Liver (tissue), 3 donors: ENCODE data around the gene LPCAT1.

ENCODE experiments used
- FOXA1 ChIP-seq: IDR thresholded peaks from 2 replicates; pipeline ENCODE4 v1.6.1; 2016; ENCODE audit warnings: antibody characterized with exemption
- HNF4G ChIP-seq: IDR thresholded peaks from 2 replicates; pipeline ENCODE4 v1.6.1; 2016; ENCODE audit warnings: antibody characterized with exemption
- JUND ChIP-seq, 2 donors: IDR thresholded peaks; 2 replicates each; pipeline ENCODE4 v1.6.1; 2016; ENCODE audit warnings: antibody characterized with exemption in 2 of 2
- MAX ChIP-seq: IDR thresholded peaks from 2 replicates; pipeline ENCODE4 v1.6.1; 2016; ENCODE audit warnings: antibody characterized with exemption
- NR2F2 ChIP-seq: IDR thresholded peaks from 2 replicates; pipeline ENCODE4 v1.6.1; 2016; ENCODE audit warnings: antibody characterized with exemption
- RAD21 ChIP-seq, 2 donors: IDR thresholded peaks; 2 replicates each; pipeline ENCODE4 v1.6.1; 2016; ENCODE audit warnings: antibody characterized with exemption in 2 of 2, mild to moderate bottlenecking in 2 of 2
- RXRA ChIP-seq, 2 donors: IDR thresholded peaks; 2 replicates each; pipeline ENCODE4 v1.6.1; 2017 to 2018; ENCODE audit warnings: antibody characterized with exemption in 2 of 2, mild to moderate bottlenecking in 1 of 2
- TAF1 ChIP-seq: conservative IDR thresholded peaks from 2 replicates; pipeline ENCODE4 v1.6.1; 2016; ENCODE audit warnings: antibody characterized with exemption, mild to moderate bottlenecking
- YY1 ChIP-seq: IDR thresholded peaks from 2 replicates; pipeline ENCODE4 v1.6.1; 2016; ENCODE audit warnings: antibody characterized with exemption, mild to moderate bottlenecking
- TF ChIP-seq, protein P1 (sequence below): fragments of 150-350 bp; IDR thresholded peaks from 2 replicates; pipeline ENCODE4 v1.5.1; 2017; ENCODE audit warnings: improper control_type of control experiment, low read depth, low read length; ENCODE audit not compliant: missing input control
- TF ChIP-seq, protein P2 (sequence below): IDR thresholded peaks from 2 replicates; pipeline ENCODE4 v1.6.1; 2016; ENCODE audit warnings: antibody characterized with exemption
- TF ChIP-seq, protein P3 (sequence below): IDR thresholded peaks from 2 replicates; pipeline ENCODE4 v1.6.1; 2016; ENCODE audit warnings: antibody characterized with exemption, mild to moderate bottlenecking
- TF ChIP-seq, protein P4 (sequence below): IDR thresholded peaks from 2 replicates; pipeline ENCODE4 v1.6.1; 2016; ENCODE audit warnings: antibody characterized with exemption
- donor health status: healthy.
- donor health status: healthy.

- TF ChIP-seq, protein P1, sequence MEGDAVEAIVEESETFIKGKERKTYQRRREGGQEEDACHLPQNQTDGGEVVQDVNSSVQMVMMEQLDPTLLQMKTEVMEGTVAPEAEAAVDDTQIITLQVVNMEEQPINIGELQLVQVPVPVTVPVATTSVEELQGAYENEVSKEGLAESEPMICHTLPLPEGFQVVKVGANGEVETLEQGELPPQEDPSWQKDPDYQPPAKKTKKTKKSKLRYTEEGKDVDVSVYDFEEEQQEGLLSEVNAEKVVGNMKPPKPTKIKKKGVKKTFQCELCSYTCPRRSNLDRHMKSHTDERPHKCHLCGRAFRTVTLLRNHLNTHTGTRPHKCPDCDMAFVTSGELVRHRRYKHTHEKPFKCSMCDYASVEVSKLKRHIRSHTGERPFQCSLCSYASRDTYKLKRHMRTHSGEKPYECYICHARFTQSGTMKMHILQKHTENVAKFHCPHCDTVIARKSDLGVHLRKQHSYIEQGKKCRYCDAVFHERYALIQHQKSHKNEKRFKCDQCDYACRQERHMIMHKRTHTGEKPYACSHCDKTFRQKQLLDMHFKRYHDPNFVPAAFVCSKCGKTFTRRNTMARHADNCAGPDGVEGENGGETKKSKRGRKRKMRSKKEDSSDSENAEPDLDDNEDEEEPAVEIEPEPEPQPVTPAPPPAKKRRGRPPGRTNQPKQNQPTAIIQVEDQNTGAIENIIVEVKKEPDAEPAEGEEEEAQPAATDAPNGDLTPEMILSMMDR: no peak
- TF ChIP-seq, protein P2, sequence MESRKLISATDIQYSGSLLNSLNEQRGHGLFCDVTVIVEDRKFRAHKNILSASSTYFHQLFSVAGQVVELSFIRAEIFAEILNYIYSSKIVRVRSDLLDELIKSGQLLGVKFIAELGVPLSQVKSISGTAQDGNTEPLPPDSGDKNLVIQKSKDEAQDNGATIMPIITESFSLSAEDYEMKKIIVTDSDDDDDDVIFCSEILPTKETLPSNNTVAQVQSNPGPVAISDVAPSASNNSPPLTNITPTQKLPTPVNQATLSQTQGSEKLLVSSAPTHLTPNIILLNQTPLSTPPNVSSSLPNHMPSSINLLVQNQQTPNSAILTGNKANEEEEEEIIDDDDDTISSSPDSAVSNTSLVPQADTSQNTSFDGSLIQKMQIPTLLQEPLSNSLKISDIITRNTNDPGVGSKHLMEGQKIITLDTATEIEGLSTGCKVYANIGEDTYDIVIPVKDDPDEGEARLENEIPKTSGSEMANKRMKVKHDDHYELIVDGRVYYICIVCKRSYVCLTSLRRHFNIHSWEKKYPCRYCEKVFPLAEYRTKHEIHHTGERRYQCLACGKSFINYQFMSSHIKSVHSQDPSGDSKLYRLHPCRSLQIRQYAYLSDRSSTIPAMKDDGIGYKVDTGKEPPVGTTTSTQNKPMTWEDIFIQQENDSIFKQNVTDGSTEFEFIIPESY: no peak
- TF ChIP-seq JUND (IDR thresholded peaks at IDR 0.05): no peak
- no peak for TF ChIP-seq RXRA (IDR thresholded peaks at IDR 0.05)
- TF ChIP-seq RAD21 (IDR thresholded peaks at IDR 0.05): no peak
- TF ChIP-seq, protein P3, sequence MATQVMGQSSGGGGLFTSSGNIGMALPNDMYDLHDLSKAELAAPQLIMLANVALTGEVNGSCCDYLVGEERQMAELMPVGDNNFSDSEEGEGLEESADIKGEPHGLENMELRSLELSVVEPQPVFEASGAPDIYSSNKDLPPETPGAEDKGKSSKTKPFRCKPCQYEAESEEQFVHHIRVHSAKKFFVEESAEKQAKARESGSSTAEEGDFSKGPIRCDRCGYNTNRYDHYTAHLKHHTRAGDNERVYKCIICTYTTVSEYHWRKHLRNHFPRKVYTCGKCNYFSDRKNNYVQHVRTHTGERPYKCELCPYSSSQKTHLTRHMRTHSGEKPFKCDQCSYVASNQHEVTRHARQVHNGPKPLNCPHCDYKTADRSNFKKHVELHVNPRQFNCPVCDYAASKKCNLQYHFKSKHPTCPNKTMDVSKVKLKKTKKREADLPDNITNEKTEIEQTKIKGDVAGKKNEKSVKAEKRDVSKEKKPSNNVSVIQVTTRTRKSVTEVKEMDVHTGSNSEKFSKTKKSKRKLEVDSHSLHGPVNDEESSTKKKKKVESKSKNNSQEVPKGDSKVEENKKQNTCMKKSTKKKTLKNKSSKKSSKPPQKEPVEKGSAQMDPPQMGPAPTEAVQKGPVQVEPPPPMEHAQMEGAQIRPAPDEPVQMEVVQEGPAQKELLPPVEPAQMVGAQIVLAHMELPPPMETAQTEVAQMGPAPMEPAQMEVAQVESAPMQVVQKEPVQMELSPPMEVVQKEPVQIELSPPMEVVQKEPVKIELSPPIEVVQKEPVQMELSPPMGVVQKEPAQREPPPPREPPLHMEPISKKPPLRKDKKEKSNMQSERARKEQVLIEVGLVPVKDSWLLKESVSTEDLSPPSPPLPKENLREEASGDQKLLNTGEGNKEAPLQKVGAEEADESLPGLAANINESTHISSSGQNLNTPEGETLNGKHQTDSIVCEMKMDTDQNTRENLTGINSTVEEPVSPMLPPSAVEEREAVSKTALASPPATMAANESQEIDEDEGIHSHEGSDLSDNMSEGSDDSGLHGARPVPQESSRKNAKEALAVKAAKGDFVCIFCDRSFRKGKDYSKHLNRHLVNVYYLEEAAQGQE: no peak
- no peak for TF ChIP-seq MAX
- no peak for TF ChIP-seq NR2F2
- no peak for TF ChIP-seq TAF1
- no peak for TF ChIP-seq FOXA1
- TF ChIP-seq, protein P4, sequence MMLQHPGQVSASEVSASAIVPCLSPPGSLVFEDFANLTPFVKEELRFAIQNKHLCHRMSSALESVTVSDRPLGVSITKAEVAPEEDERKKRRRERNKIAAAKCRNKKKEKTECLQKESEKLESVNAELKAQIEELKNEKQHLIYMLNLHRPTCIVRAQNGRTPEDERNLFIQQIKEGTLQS: no peak
- no peak for TF ChIP-seq HNF4G
- TF ChIP-seq YY1: no peak
These were observed 84.9 kb downstream of the LPCAT1 start for GRCh38 chr5:1438871-1439270.
